WTC11 (cell line): ENCODE measurements around the gene KDM2B. TPM values are rescaled to one million over a fixed set of nuclear protein-coding genes. Genes with fewer than 3 reads are reported as not detected.

Source experiments
- ATAC-seq: fragments of 200-7000 bp; cut with Tn5 transposase; 2 replicates; pipeline ENCODE4 v1.10.0; 2021; ENCODE audit warnings: mild to moderate bottlenecking, moderate library complexity
- CTCF ChIA-PET: fragments of 300-600 bp; sonication (Branson Sonifier 250); formaldehyde crosslinking; loops from one replicate; lab custom pipeline; 2021; ENCODE audit warnings: antibody characterized with exemption; lab: Charles Lee
- POLR2A ChIA-PET: fragments of 350-600 bp; sonication (Branson Sonifier 250); formaldehyde crosslinking; loops from one replicate; lab custom pipeline; 2021; ENCODE audit warnings: antibody characterized with exemption; lab: Charles Lee
- DNase-seq: peaks from one replicate; pipeline ENCODE4 v3.0.0; 2021; ENCODE audit warnings: low spot score
- H3K27ac Mint-ChIP-seq: 2 replicates; pipeline ENCODE4 v1.8.0; 2021; ENCODE audit warnings: mixed read lengths
- H3K27me3 Mint-ChIP-seq: 2 replicates; pipeline ENCODE4 v1.8.0; 2021; ENCODE audit warnings: low read depth, mild to moderate bottlenecking, moderate library complexity, mixed read lengths
- H3K36me3 Mint-ChIP-seq: 2 replicates; pipeline ENCODE4 v1.8.0; 2021; ENCODE audit warnings: mixed read lengths
- H3K4me1 Mint-ChIP-seq: 2 replicates; pipeline ENCODE4 v1.8.0; 2022; ENCODE audit warnings: mixed read lengths
- H3K4me3 Mint-ChIP-seq: 2 replicates; pipeline ENCODE4 v1.8.0; 2021; ENCODE audit warnings: mild to moderate bottlenecking, moderate library complexity, mixed read lengths
- H3K9me3 Mint-ChIP-seq: 2 replicates; pipeline ENCODE4 v1.8.0; 2021; ENCODE audit warnings: mixed read lengths
- ATF1 ChIP-seq: sonication (generic); formaldehyde crosslinking; IDR thresholded peaks from 2 replicates; pipeline ENCODE4 v1.8.1; 2023; ENCODE audit warnings: mild to moderate bottlenecking, moderate library complexity, missing genetic modification reagents
- CBFB ChIP-seq: sonication (generic); formaldehyde crosslinking; IDR thresholded peaks from 2 replicates; pipeline ENCODE4 v1.8.1; 2022; ENCODE audit warnings: mild to moderate bottlenecking, low read depth, missing genetic modification reagents
- E2F1 ChIP-seq: sonication (generic); formaldehyde crosslinking; IDR thresholded peaks from 2 replicates; pipeline ENCODE4 v1.8.0; 2022; ENCODE audit warnings: mild to moderate bottlenecking, missing genetic modification reagents
- E2F4 ChIP-seq: sonication (generic); formaldehyde crosslinking; IDR thresholded peaks from 2 replicates; pipeline ENCODE4 v1.8.1; 2022; ENCODE audit warnings: low read depth, mild to moderate bottlenecking, moderate library complexity, missing genetic modification reagents, borderline replicate concordance
- EMX1 ChIP-seq: fragments of 250-450 bp; sonication (Bioruptor Pico); IDR thresholded peaks from 2 replicates; pipeline ENCODE4 v1.8.0; 2021; ENCODE audit warnings: mild to moderate bottlenecking
- ETV6 ChIP-seq: sonication (generic); formaldehyde crosslinking; IDR thresholded peaks from 2 replicates; pipeline ENCODE4 v1.8.1; 2022; ENCODE audit warnings: mild to moderate bottlenecking, missing genetic modification reagents
- FOXJ3 ChIP-seq: sonication (generic); formaldehyde crosslinking; IDR thresholded peaks from 2 replicates; pipeline ENCODE4 v1.9.0; 2021; ENCODE audit warnings: missing genetic modification reagents, mild to moderate bottlenecking, borderline replicate concordance
- FOXP1 ChIP-seq: sonication (generic); formaldehyde crosslinking; IDR thresholded peaks from 2 replicates; pipeline ENCODE4 v1.8.0; 2022; ENCODE audit warnings: missing genetic modification reagents, mild to moderate bottlenecking, moderate library complexity, borderline replicate concordance
- FOXP4 ChIP-seq: sonication (generic); formaldehyde crosslinking; IDR thresholded peaks from 2 replicates; pipeline ENCODE4 v1.8.0; 2022; ENCODE audit warnings: mild to moderate bottlenecking, missing genetic modification reagents
- GABPB1 ChIP-seq: sonication (generic); formaldehyde crosslinking; IDR thresholded peaks from 2 replicates; pipeline ENCODE4 v1.8.1; 2023; ENCODE audit warnings: mild to moderate bottlenecking, missing genetic modification reagents
- HMGA2 ChIP-seq: fragments of 250-450 bp; sonication (Bioruptor Pico); IDR thresholded peaks from 2 replicates; pipeline ENCODE4 v1.4.0; 2021; ENCODE audit warnings: mild to moderate bottlenecking, moderate library complexity
- HMGXB4 ChIP-seq: sonication (generic); formaldehyde crosslinking; IDR thresholded peaks from 2 replicates; pipeline ENCODE4 v1.8.1; 2023; ENCODE audit warnings: mild to moderate bottlenecking, moderate library complexity, missing genetic modification reagents
- JUN ChIP-seq: sonication (generic); formaldehyde crosslinking; IDR thresholded peaks from 2 replicates; pipeline ENCODE4 v1.8.0; 2023; ENCODE audit warnings: mild to moderate bottlenecking, missing genetic modification reagents
- NFYB ChIP-seq: sonication (generic); formaldehyde crosslinking; conservative IDR thresholded peaks from 2 replicates; pipeline ENCODE4 v1.8.0; 2022; ENCODE audit warnings: low read depth, missing genetic modification reagents
- NR2C2 ChIP-seq: sonication (generic); formaldehyde crosslinking; IDR thresholded peaks from 2 replicates; pipeline ENCODE4 v1.8.0; 2022; ENCODE audit warnings: mild to moderate bottlenecking, missing genetic modification reagents
- SMAD3 ChIP-seq: sonication (generic); formaldehyde crosslinking; IDR thresholded peaks from 2 replicates; pipeline ENCODE4 v1.8.0; 2022; ENCODE audit warnings: missing genetic modification reagents, mild to moderate bottlenecking, borderline replicate concordance
- TCF7 ChIP-seq: sonication (generic); formaldehyde crosslinking; IDR thresholded peaks from 2 replicates; pipeline ENCODE4 v1.8.0; 2022; ENCODE audit warnings: mild to moderate bottlenecking, low read depth, missing genetic modification reagents, moderate library complexity
- TEAD1 ChIP-seq: sonication (generic); formaldehyde crosslinking; IDR thresholded peaks from 2 replicates; pipeline ENCODE4 v1.8.0; 2022; ENCODE audit warnings: mild to moderate bottlenecking, missing genetic modification reagents
- TEAD4 ChIP-seq: sonication (generic); formaldehyde crosslinking; IDR thresholded peaks from 2 replicates; pipeline ENCODE4 v1.8.0; 2022; ENCODE audit warnings: mild to moderate bottlenecking, missing genetic modification reagents
- ZNF232 ChIP-seq: sonication (generic); formaldehyde crosslinking; IDR thresholded peaks from 2 replicates; pipeline ENCODE4 v1.8.0; 2022; ENCODE audit warnings: mild to moderate bottlenecking, missing genetic modification reagents
- ZNF396 ChIP-seq: fragments of 250-450 bp; sonication (Bioruptor Pico); IDR thresholded peaks from 2 replicates; pipeline ENCODE4 v1.8.0; 2021; ENCODE audit warnings: mild to moderate bottlenecking, moderate library complexity, borderline replicate concordance
- total RNA-seq: library from RNA; stranded (reverse); gene quantifications from 3 replicates; pipeline ENCODE4 v1.2.3, GENCODE V29; 2021
- TF ChIP-seq, protein P1 (sequence below): sonication (generic); formaldehyde crosslinking; IDR thresholded peaks from 2 replicates; pipeline ENCODE4 v1.8.1; 2023; ENCODE audit warnings: mild to moderate bottlenecking, missing genetic modification reagents, borderline replicate concordance
- TF ChIP-seq, protein P2 (sequence below): sonication (generic); formaldehyde crosslinking; IDR thresholded peaks from 2 replicates; pipeline ENCODE4 v1.8.1; 2022; ENCODE audit warnings: missing genetic modification reagents, borderline replicate concordance
- TF ChIP-seq, protein P3 (sequence below): fragments of 250-450 bp; sonication (Bioruptor Pico); IDR thresholded peaks from 2 replicates; pipeline ENCODE4 v1.9.0; 2021; ENCODE audit warnings: moderate library complexity, mild to moderate bottlenecking, inconsistent platforms, borderline replicate concordance

KDM2B gene
- total RNA-seq, 1 experiment from 2014 or later, result 147 TPM

DNA sequence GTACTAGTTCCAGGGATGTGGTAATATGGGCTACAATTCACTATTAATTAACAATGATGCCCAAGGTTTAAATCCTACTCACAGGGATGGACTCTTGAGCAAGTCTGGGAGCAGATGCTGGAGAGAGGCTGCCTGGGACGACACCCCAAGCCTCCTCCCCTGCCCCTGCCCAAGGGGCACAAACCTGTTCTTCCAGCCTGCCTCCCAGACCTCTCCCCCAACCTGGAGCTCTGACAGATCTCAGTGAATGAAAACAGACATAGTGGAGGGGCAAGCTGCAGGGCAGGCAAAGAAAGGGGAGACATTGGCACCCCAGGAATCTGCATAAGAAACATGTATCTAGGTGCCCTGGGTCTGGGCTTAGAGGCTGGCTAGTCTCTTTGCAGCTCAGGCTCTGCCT is 5.8 kb downstream of the KDM2B start:
- TF ChIP-seq JUN (CRISPR knock-in tag) (no peak), E2F1 (CRISPR knock-in tag) (no peak), EMX1 (CRISPR knock-in tag) (no peak), SMAD3 (CRISPR knock-in tag) (no peak), TEAD4 (CRISPR knock-in tag) (no peak), NFYB (no peak), ZNF396 (CRISPR knock-in tag) (no peak), ZNF232 (no peak), TCF7 (CRISPR knock-in tag) (no peak), NR2C2 (no peak), TEAD1 (CRISPR knock-in tag) (no peak), FOXJ3 (CRISPR knock-in tag) (no peak), ATF1 (CRISPR knock-in tag) (no peak), E2F4 (CRISPR knock-in tag) (no peak), HMGA2 (CRISPR knock-in tag) (no peak)
- TF ChIP-seq, protein P1, sequence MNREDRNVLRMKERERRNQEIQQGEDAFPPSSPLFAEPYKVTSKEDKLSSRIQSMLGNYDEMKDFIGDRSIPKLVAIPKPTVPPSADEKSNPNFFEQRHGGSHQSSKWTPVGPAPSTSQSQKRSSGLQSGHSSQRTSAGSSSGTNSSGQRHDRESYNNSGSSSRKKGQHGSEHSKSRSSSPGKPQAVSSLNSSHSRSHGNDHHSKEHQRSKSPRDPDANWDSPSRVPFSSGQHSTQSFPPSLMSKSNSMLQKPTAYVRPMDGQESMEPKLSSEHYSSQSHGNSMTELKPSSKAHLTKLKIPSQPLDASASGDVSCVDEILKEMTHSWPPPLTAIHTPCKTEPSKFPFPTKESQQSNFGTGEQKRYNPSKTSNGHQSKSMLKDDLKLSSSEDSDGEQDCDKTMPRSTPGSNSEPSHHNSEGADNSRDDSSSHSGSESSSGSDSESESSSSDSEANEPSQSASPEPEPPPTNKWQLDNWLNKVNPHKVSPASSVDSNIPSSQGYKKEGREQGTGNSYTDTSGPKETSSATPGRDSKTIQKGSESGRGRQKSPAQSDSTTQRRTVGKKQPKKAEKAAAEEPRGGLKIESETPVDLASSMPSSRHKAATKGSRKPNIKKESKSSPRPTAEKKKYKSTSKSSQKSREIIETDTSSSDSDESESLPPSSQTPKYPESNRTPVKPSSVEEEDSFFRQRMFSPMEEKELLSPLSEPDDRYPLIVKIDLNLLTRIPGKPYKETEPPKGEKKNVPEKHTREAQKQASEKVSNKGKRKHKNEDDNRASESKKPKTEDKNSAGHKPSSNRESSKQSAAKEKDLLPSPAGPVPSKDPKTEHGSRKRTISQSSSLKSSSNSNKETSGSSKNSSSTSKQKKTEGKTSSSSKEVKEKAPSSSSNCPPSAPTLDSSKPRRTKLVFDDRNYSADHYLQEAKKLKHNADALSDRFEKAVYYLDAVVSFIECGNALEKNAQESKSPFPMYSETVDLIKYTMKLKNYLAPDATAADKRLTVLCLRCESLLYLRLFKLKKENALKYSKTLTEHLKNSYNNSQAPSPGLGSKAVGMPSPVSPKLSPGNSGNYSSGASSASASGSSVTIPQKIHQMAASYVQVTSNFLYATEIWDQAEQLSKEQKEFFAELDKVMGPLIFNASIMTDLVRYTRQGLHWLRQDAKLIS, result no peak
- TF ChIP-seq, protein P2, sequence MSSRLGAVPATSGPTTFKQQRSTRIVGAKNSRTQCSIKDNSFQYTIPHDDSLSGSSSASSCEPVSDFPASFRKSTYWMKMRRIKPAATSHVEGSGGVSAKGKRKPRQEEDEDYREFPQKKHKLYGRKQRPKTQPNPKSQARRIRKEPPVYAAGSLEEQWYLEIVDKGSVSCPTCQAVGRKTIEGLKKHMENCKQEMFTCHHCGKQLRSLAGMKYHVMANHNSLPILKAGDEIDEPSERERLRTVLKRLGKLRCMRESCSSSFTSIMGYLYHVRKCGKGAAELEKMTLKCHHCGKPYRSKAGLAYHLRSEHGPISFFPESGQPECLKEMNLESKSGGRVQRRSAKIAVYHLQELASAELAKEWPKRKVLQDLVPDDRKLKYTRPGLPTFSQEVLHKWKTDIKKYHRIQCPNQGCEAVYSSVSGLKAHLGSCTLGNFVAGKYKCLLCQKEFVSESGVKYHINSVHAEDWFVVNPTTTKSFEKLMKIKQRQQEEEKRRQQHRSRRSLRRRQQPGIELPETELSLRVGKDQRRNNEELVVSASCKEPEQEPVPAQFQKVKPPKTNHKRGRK (CRISPR knock-in tag), result no peak
- ChIA-PET CTCF (interaction anchor here (1.1 to 2.6 kb wide), 3 partner anchors 22 to 137 kb away, joined by 3 to 9 read pairs (median 8); partner anchors contain the start of gene TMEM120B), POLR2A (interaction anchor here (4.9 kb wide), 1 partner anchor 22 kb away, joined by 39 read pairs; no protein-coding TSS in a partner anchor)
- H3K36me3 Mint-ChIP-seq, result peaks cover 59% of the 10 kb centered on the region
- H3K4me1 Mint-ChIP-seq, result peaks cover 34% of the 10 kb centered on the region
- H3K27ac Mint-ChIP-seq, result peak overlapping the region; percentile 99
- DNase-seq (no peak), ATAC-seq (no peak)
- H3K4me3 Mint-ChIP-seq, result peak overlapping the region; percentile 84
- no peaks in the 10 kb centered on the region for H3K9me3 Mint-ChIP-seq
- H3K27me3 Mint-ChIP-seq, result no peaks in the 10 kb centered on the region

DNA sequence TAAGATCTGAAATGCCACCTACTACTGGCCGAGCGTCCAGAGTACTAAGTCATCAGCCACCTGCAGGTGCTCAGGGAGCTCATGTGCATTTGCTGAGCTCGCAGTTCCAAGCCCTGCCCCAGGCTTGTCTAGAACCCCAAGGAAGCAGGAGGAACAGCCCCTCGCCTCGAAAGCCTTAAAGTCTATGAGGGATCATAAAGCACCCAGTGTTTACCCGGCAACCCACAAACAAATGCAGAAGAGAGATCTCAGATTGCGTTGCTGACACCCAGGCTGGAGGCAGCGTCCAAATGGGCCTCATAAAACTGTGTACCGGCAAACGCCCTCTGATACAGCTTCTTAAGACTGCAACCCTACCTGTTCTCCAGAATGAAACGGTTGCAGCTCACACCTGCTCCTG is 6.8 kb downstream of the KDM2B start:
- no peak overlapping the region for H3K4me3 Mint-ChIP-seq
- H3K36me3 Mint-ChIP-seq, result peaks cover 64% of the 10 kb centered on the region
- ATAC-seq, result no peak
- H3K27ac Mint-ChIP-seq, result peak overlapping the region; percentile 99
- no peaks in the 10 kb centered on the region for H3K9me3 Mint-ChIP-seq
- DNase-seq, result no peak
- ChIA-PET CTCF (interaction anchor here (0.6 to 2.6 kb wide), 4 partner anchors 15 to 53 kb away, joined by 3 to 9 read pairs (median 5); partner anchors contain the start of gene ORAI1), POLR2A (interaction anchor here (0.5 to 1.2 kb wide), 2 partner anchors 18 to 1135 kb away, joined by 3 read pairs; no protein-coding TSS in a partner anchor)
- no peaks in the 10 kb centered on the region for H3K27me3 Mint-ChIP-seq
- H3K4me1 Mint-ChIP-seq, result peaks cover 34% of the 10 kb centered on the region
- no peak for TF ChIP-seq FOXP4
- TF ChIP-seq FOXP1 (CRISPR knock-in tag), result no peak
- TF ChIP-seq, protein P3, sequence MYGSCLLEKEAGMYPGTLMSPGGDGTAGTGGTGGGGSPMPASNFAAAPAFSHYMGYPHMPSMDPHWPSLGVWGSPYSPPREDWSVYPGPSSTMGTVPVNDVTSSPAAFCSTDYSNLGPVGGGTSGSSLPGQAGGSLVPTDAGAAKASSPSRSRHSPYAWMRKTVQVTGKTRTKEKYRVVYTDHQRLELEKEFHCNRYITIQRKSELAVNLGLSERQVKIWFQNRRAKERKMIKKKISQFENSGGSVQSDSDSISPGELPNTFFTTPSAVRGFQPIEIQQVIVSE (CRISPR knock-in tag), result no peak
- no peak for TF ChIP-seq HMGXB4
- no peak for TF ChIP-seq CBFB (CRISPR knock-in tag)
- no peak for TF ChIP-seq GABPB1 (CRISPR knock-in tag)
- TF ChIP-seq ZNF396 (CRISPR knock-in tag), result no peak
- TF ChIP-seq ETV6 (CRISPR knock-in tag), result no peak
